ENCODE results near the gene CEP72. TPM values are rescaled to one million over a fixed set of nuclear protein-coding genes. Genes with fewer than 3 reads are reported as not detected.
A peak's percentile ranks its signal among the peaks of the same experiment; 100 is the strongest.

Gene CEP72
- total RNA-seq, 1 experiment from 2014 or later, result 17.3 TPM

GRCh38 chr5:670396-671270 is 58.5 kb downstream of the CEP72 start:
- Histone ChIP-seq H3K4me1 (ENCODE audit: insufficient read depth, low read length) (peaks cover 29% of the 10 kb centered on the region), H2AFZ (ENCODE audit: low read length) (no peak overlapping the region), H3K4me3 (ENCODE audit: low read length) (no peak overlapping the region), H3F3A (ENCODE audit: low read length, unreplicated experiment) (no peaks in the 10 kb centered on the region), H3K36me3 (ENCODE audit: low read depth, low read length) (0 out of 2 replicates have a peak, but pooled peaks cover 7% of the 10 kb centered on the region), H3K4me2 (ENCODE audit: low read length) (no peak overlapping the region), H4K20me1 (ENCODE audit: low read length) (no peaks in the 10 kb centered on the region), H3K9ac (ENCODE audit: low read length) (peak overlapping the region; percentile 87), H3K27ac (ENCODE audit: low read length) (peak overlapping the region; percentile 88; the same call in 1 of the 2 replicates), H3K9me2 (replicated peaks; ENCODE audit: low read length) (no peaks in the 10 kb centered on the region), H3K27me3 (ENCODE audit: low read length) (no peaks in the 10 kb centered on the region), H3K9me3 (ENCODE audit: low read length) (no peaks in the 10 kb centered on the region), H3K79me2 (ENCODE audit: low read length) (no peaks in the 10 kb centered on the region)
- BruUV-seq (replicated peaks), result no TSS peak
- ChIA-PET POLR2A (ENCODE audit: unreplicated experiment) (no interaction called here), CTCF (interaction anchor here (0.6 kb wide), 1 partner anchor 104 kb away, joined by 4 read pairs; no protein-coding TSS in a partner anchor)
- ATAC-seq, result no peak
- intact Hi-C loops (cut with micrococcal nuclease), result loop anchor here (2.0 to 5.0 kb wide), 3 partner anchors 152 to 232 kb away; partner anchors contain the start of gene ZDHHC11
- DNase-seq, result no peak
- no peak for TF ChIP-seq EZH2 (IDR thresholded peaks at IDR 0.05; ENCODE audit: low read length, unreplicated experiment)
- no peak for TF ChIP-seq EZH2phosphoT487 (IDR thresholded peaks at IDR 0.05; ENCODE audit: borderline replicate concordance, low read length)
- no peak for TF ChIP-seq CTCF (conservative IDR thresholded peaks at IDR 0.05; ENCODE audit: low read depth, low read length)

- Histone ChIP-seq H2AFZ (ENCODE audit: low read length) (no peak overlapping the region), H3K79me2 (ENCODE audit: low read length) (no peaks in the 10 kb centered on the region), H3K27me3 (ENCODE audit: low read length) (no peaks in the 10 kb centered on the region), H3K9ac (ENCODE audit: low read length) (peak overlapping the region; percentile 87), H4K20me1 (ENCODE audit: low read length) (no peaks in the 10 kb centered on the region), H3K27ac (ENCODE audit: low read length) (peak overlapping the region; percentile 88), H3K36me3 (ENCODE audit: low read depth, low read length) (0 out of 2 replicates have a peak, but pooled peaks cover 7% of the 10 kb centered on the region), H3K9me2 (replicated peaks; ENCODE audit: low read length) (no peaks in the 10 kb centered on the region), H3K4me3 (ENCODE audit: low read length) (peak overlapping the region; percentile 57), H3K4me2 (ENCODE audit: low read length) (peak overlapping the region; percentile 88), H3F3A (ENCODE audit: low read length, unreplicated experiment) (no peaks in the 10 kb centered on the region), H3K4me1 (ENCODE audit: insufficient read depth, low read length) (peaks cover 29% of the 10 kb centered on the region), H3K9me3 (ENCODE audit: low read length) (no peaks in the 10 kb centered on the region)
- ChIA-PET POLR2A (ENCODE audit: unreplicated experiment) (no interaction called here), CTCF (interaction anchor here (0.6 kb wide), 1 partner anchor 105 kb away, joined by 4 read pairs; no protein-coding TSS in a partner anchor)
- intact Hi-C loops (cut with micrococcal nuclease), result loop anchor here (2.0 to 5.0 kb wide), 3 partner anchors 151 to 231 kb away; partner anchors contain the start of gene ZDHHC11
- peak; percentile 72 for ATAC-seq
- DNase-seq, result peak; percentile 74
- no TSS peak for BruUV-seq (replicated peaks)
- TF ChIP-seq CTCF (conservative IDR thresholded peaks at IDR 0.05; ENCODE audit: low read depth, low read length), result peak; percentile 95
- no peak for TF ChIP-seq EZH2 (IDR thresholded peaks at IDR 0.05; ENCODE audit: low read length, unreplicated experiment)
Measured at GRCh38 chr5:671459-672328, 59.6 kb downstream of the CEP72 start.
